HG02610 (cell line): ENCODE data around the gene PLCB1.

Experiments used
- ATAC-seq: cut with Tn5 transposase; IDR thresholded peaks from one replicate; pipeline ENCODE4 v1.9.1; 2021; ENCODE audit warnings: mild to moderate bottlenecking, moderate library complexity; ENCODE audit not compliant: unreplicated experiment

Gene PLCB1

DNA sequence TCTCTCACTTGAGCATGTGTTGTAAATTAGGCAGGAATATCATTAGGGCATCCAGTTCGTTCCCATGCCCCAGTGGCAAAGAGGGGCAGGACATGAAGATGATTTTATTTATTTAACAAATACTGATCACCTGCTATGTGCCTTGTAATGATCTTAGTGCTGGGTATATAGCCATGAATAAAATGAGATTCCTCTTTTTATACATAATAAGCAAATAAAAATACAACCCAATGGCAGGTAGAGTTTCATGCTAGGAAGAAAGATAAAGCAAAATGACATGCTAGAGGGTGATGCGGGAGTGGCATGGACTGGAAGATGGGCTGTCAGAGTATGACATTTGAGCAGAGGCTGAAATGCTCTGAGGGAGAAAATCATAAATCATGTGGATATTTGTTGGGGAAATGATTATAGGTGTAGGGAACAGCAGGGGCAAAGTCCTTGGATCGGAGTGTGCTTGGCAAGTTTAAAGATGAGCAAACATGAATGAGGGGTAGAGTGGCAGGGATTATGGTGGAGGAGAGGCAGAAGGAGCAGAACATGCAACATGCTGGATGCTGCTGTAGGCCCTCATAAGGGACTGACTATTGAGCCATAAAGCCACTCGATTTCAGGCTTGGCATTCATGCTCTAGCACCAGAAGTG lies 342.1 kb downstream of the PLCB1 start:
- no peak for ATAC-seq

DNA sequence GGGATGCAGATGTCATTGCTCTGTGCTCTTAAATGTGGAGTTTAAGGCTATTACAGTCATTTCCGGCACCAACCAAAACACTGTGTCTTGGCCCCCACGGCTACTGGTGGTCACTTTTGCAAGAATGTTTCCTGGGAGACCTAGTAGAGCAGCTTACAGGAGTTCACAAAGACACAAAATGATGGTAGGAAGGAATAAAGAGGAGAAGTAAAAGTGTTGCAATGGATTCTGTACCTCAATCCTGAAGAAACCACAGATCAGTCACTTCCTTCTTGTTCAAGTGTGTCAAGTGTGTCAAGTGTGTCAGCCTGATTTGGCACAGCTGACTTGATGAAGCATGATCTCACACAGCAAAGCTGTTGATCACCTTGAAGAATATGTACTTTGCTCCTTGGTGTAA lies 344.0 kb downstream of the PLCB1 start:
- no peak for ATAC-seq

DNA sequence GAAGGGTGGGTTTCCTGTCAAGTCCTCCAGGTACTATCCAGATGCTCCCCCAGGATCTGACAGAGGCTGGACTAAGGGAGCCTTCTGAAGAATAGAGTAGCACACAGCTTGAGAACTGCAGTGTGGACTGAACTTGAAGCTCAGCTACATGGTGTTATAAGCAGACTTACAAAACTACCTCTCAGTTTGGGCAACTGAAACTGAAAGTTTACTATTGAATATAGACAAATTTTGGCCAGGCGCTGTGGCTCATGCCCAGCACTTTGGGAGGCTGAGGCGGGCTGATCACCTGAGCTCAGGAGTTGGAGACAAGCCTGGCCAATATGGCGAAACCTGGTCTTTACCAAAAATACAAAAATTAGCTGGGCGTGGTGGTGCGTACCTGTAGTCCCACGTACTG lies 348.5 kb downstream of the PLCB1 start:
- no peak for ATAC-seq

DNA sequence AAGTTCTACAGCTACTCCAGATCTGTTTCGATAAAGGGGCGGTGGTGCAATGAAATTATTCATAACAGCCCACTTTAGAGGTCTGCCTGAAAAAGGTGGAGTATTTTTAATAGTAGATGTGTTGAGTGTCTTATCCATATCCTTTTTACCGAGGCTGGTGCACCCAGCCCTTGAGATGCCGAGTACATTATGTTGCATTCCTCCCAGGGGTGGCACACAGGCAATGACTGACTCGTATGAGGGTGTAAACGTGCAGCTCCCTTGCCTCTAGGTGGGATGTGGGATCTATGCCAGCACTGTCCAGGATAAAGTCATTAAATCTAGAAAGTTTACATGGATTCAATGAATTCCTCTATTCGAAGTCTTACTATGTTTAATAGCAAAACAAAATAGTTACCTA lies 355.6 kb downstream of the PLCB1 start:
- no peak for ATAC-seq

DNA sequence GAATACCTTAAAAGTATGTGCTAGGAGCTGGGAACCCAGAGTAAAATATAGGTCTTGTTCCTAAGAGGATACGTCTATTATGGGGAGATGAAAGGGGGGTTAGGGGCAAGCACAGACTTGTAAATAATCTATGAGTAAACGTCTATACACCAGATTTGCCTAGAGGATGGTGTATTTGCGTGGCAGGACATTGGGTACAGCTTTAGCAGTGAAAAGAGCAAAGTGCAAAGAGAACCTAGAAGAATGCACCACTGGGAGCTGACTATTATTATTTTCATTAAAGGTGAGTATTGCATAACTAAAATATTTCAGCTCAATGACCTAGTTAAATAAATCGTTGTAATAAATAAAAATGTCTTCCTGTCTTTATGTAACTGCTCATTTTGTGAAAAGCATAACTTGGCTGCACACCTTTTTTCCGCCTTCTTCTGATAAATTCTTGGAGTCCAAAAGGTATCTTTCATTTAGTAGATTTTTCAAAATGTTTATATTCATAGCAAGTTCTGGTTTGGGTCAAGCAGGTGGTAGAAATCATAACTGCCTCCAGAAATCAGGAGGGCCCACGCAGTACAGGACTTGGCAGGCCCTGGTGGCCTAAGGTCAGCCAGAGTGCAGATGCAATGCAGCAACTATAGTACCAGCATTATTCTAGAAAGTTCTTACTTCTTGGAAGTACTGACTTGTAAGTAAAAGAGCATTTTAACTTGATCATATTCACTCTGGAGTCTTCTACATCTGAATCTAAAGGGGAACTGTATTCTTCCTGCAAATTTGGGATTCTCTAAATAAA lies 357.2 kb downstream of the PLCB1 start:
- ATAC-seq: no peak

DNA sequence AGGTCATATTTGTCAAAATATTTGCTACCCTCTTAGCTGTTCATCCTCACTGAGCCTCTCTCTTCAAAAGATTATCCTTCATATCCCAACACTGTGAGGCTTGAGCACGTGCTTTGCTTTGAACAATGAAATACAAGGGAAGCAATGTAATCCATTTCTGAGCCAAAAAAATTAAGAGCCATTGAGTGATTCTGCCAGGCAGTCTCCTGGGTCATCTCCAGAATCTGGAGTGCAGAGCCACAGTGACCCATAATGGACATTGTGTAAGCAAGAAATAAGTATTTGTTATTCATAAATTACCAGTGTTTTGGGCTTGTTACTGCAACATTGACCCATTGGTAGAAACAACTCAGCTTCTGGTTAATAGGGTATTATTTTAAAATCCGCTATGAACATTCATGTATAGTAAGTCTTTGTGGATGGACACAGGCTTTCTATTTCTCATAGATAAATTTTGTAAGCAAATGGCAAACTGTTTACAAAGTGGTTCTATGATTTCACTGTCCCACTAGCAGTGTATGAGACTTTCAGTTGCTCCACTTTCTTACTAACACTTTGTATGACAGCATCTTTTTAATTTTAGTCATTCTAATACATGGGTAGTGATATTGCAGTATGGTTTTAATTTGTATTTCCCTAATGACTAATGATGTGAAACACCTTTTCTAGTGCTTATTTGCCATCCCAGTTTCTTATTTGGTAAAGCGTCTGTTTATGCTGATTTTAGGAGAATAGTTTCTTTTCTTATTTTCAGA lies 358.2 kb downstream of the PLCB1 start:
- no peak for ATAC-seq

DNA sequence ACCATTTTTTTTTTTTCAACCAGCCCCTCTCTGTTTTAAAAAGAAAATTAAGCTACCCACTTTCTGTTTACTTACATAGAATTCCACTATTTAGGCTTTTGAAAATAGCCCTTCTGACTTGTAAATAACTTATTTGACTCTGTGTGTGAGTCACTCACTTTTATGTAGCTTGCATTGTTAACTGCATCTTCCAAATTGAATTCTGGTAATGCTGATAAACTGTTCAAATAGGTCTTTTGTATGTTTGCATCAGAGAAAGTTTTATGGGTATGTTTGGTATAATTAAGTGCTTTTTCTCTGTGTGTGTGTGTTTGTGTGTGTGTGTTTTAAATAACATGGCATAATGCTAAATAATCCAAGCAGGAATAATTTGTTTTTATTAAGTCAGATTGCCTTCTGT lies 360.1 kb downstream of the PLCB1 start:
- no peak for ATAC-seq

DNA sequence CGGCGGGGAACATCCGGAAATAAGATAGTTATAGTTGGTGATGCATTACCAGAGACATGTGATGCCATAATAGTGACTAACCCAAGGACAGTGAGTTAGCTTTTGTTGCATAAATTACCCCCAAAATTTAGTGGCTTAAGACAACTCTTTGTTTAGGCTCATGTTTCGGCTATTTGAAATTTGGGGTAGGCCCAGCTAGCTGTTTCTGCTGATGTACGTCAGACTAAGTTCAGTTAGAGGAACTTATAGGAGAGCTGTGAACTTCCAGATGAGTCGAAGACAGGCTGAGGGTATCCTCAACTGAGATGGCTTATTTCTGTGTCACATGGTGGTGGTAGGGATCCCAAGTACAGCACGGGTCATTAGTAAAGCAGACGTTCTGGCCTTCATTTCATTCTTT lies 366.5 kb downstream of the PLCB1 start:
- no peak for ATAC-seq

DNA sequence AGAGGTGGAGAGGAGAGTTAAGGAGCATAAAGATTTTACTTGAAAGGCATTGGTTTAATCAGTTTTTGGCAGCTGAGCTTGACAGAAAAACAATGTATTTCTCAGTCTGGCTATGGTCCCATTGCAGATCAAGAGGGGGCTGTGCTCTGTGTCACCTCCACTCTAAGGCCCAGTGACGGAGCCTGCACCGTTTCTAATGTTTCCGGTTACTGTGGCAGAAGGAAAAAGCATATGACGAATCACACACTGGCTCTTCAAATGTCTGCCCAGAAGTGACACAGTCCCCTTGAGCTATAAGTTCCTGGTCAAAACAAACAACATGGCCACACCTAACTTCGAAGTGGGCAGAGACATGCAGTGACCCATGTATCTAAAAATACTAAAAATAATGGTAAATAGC lies 372.0 kb downstream of the PLCB1 start:
- no peak for ATAC-seq

DNA sequence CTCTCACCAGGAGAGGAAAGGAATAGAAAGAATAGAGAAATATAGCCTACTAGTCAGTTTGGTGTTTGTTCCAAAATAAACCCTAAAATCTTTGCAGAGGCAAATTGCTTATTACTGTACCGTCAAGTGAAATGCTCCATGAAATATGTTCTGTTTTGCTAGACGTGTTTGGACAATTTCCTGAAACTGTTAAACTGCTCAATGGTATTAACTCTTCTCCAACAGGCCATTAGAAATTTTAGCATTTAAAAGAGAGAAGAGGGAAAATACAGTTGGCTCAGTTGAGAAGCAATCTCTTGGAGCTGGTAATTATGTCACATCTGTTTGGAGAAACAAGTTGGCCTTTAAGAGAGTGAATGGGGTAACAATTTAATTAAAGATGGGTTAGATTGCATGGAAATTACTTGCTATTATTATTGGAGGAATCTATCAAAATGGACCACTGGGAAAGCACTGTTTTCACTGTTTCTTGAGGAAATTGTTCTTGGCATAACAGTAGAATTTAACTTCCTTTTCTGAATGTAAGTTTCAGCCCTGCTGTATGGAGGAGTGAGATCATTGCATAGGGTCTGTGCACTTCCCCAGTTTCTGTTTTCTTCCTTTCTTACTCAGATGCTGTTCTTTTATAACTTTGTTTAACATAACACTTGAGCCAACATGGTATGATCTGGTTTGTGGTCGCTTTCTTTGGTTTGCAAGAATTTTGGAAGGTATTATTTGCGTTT lies 373.6 kb downstream of the PLCB1 start:
- ATAC-seq: no peak

DNA sequence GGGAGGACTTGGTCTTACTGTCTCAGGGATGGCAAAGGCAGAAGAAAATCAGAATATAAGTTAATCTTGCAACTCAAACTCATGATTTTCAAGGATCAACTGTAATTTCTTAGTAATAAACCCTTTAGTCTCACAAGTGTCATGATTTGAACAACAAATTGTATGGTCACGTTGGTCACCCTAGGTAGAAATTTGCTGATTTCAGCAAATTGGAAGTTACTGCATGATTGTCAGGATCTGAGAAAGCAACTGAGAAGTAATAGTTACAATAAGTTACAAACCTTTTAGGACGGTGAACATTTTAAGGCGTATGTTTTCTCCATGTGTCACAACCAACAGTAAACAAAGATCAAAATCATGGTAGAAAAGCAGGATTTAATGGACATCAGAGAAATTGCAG lies 375.2 kb downstream of the PLCB1 start:
- ATAC-seq: no peak

DNA sequence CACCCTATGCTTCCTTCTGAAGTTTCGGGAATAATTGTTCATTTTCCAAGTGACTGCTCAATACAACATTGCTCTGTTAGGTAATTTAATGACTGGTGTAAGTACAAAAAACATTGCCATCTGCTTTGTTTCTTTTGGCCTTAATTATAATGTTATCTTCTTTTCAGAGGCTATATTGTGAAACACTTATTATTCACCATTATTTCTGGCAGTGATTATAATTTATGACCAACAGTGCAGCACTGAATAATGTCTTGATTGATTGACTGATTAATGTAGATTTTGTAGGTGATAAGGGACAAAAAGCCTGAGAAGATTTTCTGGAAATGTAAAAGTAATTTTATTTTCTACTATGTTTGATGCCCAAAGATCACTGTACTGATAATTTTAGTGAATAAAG lies 377.7 kb downstream of the PLCB1 start:
- ATAC-seq: no peak

DNA sequence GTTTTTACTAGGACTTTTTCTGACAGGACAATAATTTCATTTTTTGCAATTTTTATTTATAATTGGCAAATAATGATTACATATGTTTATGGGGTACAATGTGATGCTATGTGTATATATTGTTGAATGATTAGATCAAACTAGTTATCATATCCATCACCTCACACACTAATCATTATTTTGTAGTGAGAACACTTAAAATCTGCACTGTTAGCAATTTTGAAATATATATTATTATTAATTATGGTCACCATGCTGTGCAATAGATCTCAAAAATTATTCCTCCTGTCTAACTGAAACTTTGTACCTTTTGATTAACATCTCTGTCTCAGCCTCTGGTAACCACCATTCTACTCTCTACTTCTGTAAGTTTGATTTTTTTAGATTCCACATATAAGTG lies 378.7 kb downstream of the PLCB1 start:
- no peak for ATAC-seq

DNA sequence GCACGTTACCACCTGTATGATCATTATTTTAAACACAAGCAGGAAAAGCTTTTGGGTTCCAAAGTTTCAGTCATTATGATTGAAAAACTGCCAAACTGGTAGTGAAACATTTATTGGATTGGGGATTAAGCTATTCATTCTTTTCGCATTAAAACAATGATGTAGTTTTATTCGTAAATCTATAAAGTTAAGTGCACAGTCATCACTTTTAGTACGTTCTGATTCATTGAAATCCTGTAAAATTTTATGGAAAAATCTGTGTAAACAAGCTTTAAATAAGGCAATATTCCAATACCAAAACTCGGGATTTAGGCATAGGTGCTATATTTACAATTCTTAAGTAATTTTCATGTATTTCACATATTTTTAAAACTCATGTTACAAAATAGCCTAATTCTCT lies 379.9 kb downstream of the PLCB1 start:
- no peak for ATAC-seq

DNA sequence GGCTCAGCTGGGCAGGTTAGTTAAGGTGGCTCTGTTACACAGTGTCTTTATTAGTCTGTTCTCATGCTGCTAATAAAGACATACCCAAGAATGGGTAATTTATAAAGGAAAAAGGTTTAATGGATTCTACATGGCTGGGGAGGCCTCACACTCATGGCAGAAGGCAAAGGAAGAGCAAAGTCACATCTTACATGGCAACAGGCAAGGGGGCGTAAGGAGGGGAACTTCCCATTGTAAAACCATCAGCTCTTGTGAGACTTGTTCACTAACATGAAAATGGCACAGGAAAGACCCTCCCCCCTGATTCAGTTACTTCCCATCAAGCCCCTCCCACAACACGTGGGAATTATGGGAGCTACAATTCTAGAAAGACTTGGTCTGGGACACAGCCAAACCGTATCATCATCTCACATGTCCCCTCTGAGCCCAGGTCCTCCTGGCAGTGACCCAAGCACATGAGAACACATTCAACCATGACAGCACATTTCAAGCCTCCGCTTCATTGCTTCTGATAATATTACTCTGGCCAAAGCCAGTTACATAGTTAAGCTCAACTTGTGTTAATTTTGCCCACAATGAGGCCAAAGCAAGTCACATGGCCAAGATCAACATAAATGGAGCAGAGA lies 383.9 kb downstream of the PLCB1 start:
- no peak for ATAC-seq

DNA sequence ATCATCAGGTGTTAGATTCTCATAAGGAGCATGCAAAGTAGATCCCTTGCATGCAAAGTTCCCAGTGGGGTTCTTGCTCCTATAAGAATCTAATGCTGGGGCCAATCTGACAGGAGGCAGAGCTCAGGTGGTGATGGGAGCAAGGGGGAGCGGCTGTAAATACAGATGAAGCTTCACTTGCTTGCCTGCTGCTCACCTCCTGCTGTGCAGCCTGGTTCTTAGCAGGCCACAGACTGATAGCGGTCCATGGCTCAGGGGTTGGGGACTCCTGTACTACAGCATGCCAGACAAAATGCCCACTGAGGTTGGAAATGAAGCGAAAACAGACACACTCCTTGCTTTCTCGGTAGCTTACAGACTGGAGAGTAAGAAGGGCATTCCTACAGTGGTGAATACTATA lies 386.8 kb downstream of the PLCB1 start:
- peak; percentile 16 for ATAC-seq

DNA sequence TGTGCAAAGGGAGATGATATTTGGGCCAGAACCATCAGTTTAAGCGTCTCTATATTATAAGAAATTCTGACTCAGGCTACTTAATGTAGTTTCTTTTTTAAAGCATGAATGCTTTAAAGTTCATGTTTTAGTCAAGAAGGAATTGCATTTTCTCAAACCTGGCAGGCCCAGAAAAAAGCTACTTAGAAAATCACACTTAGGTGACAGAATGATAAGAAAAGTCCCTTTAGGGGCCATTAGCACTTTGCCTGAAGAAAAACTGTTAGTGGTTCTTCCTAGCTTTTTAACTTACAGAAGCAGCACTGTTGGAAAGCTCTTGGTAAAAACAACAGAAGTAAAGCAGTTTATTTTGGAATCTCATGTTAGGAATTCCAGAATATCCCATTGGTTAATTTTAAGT lies 387.8 kb downstream of the PLCB1 start:
- ATAC-seq: peak; percentile 60

DNA sequence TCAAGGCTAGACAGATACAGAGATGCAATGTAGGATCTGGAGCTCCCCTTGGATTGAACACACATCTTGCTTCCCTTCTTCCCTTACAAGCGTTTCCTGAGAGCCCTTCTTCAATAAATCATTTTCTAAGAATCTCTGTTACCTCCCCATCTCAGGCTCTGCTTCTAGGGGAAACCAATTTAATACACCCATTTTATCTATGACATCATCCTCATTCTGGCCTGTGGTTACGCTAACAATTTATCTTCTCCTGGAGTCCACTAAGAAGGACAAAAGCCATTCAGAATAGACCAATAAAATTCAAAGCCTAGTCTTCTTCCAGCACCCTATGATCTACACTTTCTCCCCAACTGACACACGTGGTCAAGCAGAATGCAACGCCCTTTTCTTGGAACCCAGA lies 390.1 kb downstream of the PLCB1 start:
- ATAC-seq: no peak

DNA sequence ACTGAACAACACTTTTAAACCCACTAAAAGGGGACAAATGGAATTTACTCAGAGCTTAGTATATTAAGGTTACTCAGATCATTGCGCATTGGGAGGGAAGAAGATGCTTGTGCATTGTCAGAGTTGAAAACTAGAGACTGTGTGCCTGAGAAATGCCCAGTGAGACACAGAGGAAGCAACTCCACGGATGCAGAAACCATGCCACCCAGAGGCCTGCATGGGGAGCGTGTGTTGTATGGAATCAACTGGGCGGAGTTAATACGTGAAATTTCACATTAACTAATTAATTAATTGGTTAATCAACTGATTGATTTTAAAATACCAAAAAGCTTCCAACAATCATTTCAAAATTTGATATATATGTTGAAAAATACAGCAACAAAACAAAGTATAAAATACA lies 391.6 kb downstream of the PLCB1 start:
- no peak for ATAC-seq

DNA sequence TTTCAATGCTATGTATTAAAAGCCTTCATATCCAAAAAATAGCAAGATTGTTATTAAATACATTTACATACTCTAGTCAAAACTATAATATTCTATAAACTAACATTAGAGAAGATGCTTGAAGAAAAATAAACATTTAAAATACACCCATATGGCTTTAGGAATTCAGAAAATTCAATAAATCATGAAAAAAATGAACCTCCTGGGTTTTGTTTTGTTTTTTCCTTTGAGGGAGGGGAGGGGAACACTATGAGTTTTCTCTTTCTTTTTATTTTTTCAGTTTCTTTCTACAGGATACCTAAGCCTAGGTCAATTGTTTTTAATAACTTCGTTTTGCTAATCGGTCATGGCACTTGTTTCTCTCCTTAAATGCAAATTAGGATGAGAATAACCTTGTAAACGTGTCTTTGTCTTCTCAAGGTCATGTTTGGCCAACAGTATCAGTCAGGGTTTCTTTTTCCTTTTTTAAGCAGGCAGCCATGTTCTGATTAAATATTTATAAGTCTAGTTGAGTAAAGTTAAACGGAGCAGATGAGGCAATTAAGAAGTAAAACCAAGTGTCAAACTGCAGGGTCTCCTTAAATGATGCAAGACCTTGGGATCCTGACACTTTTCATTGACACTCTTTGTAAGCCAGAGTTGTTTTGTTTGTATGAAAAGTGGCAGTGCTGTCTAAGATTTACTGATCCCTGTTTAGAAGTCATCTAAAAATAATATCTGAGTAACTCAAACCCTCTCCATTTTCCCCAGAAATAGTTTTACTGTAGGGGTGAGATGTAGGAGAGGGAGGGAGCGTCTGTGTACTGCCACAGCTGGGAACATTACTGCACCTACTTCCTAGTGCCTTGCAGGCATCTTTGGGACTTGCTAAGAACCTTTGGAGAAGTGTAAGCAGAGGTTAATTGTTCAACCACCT lies 392.3 kb downstream of the PLCB1 start:
- no peak for ATAC-seq
